CD4-positive, alpha-beta T cell treated with Interferon alpha-2 for 1 hour (primary cell): Measurements from ENCODE around the gene NTSR1.

Source experiments
- DNase-seq, 2 donors: peaks; one replicate each; pipeline ENCODE4 v3.0.0-alpha.2; 2020 to 2022

The NTSR1 gene

DNA sequence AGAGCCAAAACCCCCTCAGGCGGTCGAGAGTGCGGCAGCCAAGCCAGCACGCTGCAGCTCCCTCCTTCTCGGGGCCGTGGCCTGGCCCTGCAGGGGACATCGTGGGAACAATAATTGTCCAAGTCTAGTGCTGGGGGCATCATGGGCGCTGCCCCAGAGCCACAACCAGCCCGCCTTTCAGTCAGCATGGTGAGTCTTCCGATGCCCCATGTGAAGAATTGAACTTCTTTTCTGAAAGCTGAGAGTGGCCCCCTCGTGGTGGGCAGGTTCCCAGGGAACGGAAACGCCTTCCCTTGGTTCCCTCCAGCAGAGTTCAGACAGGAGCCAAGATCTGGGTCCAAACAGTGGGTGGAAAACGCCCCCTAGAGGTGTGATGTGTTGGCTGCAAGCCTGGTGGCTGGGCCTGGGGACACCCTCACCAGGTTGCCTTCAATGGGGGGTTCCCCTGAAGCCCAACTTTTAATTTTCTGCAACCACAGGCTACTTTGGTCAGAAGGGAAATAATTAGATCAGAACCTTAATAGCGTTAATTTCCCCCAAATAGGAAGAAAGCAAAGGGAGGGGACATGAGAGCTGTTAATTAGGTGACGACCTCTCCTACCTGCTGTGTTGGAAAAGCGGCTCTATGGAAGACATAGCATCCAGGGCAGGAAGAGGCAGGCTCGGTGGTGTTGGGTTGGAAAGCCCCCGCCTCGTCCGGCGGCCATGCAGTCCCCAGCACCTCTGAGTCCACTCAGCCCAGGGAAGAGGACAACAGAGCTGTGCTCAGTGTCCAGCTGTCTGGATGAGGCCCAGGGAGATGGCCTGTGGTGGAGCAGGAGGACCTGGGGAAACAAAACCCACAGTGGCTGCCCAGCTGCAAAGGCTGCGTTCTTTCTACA lies 82.9 kb downstream of the NTSR1 start:
- DNase-seq = peak; percentile 66 to 82

DNA sequence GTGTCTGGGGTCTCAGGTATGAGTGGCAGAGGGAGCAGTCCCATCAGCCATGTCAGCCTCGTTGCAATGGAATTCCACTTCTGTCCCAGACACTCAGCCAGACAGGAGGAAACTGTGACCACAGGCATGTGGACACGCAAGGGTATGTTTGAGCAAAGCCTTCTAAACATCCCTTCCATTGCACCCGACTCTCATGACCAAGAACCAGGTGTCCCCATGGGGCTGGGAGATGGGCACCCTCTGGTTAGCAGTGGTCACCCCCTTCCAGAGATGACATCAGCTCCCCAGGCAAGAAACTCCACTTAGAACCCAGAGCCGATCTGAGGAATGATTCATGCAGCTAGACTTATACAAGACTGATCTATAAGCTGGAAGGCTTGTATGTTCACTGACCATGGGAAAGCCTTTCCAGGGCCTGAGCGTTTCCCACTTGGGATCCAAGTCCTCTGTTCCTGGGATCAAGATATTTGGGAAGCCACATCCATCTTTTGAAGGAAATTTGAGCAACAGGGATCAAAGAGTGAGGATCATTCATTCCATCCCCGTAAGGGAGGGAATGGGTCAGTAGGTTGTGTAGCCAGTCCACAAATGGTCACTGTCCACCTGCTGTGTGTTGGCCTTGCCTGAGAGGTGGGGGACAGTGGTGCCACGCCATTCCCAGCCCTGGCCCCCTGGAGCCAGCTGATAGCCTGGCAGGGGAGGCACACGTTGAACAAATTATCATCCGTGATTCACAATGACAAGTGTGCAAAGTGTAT lies 83.7 kb downstream of the NTSR1 start:
- no peak for DNase-seq

DNA sequence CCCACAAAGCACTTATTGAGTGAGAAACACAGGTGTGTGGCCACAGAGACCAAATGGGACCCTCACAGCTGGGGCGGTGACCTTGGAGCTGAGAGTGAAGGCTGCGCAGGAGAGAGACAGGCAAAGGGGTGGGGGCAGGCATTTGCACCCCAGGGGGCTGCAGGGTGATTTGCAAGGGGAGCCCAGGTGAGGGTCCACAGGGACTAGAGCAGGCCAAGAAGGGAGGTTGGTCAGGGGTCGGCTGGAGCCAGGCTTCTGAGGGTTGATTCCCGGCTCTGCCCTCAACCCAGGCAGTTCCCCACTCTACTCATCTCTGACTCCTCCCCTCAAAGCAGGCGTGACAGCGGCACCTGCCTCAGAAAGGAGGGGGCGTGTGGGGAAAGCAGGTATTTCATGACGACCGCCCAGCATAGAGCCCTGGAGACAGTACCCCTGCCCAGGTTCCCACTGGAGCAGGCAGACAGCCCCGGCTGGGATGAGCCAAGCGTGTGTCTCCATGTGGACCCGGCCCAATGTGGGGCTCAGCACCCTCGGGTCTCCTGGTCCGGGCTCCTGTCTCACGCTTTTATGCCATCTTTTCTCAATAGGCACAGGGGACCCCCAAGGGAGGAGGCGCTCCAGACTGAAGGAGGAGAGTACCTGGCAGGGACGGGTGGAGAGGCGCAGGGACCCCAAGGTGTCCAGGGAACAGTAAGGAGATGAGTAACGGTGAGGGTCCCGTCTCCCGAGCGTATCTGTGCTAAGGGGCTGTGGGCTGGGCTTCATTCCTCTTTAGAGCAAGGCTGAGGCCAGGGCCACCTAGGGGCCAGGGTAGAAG lies 84.5 kb downstream of the NTSR1 start:
- DNase-seq = no peak

DNA sequence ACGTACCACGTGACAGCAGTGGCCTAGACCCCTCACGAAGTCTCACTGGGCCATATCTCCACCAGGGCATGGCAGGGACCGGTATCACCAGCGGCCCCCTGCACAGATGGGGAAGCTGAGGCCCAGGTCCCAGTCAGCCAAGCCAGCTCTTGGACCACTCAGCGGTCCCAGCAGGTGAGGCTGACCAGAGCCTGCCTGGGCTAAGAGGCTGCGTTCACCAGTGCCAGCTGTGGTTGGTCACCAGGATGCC lies 85.0 kb downstream of the NTSR1 start:
- DNase-seq = no peak

DNA sequence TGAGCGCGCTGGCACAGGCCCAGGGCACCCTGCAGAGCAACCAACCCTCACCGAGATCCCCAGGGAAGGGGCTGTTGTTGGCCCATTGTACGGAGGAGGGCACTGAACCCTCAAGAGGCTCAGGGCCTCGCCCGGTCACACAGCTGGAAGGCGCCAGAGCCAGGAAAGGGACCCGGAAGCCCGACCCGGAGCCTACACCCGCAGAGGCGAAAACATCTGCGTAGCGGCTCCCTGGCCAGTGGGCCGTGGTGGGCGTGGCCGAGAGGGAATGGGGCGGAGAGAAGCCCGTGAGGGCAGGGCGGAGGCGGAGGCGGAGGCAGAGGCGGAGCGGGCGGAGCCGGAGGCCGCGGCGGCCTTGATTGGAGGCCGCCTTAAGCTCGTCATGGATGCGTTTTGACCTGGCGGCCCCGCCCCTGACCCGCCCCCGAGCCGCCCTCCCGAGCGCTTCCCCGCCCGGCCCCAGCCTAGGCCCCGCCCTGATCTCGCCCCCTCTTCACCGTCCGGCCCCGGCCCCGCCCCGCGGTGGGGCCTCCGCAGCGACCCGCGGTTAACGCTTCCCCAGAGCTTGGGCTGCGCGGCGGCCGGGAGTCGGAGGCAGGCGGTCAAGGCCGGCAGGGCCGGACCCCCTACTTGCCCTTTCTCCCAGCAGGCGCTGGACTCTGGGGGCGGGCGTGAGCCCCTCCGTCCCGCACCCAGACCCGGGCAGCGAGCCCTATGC lies 85.5 kb downstream of the NTSR1 start:
- peak; percentile 93 to 96 for DNase-seq

DNA sequence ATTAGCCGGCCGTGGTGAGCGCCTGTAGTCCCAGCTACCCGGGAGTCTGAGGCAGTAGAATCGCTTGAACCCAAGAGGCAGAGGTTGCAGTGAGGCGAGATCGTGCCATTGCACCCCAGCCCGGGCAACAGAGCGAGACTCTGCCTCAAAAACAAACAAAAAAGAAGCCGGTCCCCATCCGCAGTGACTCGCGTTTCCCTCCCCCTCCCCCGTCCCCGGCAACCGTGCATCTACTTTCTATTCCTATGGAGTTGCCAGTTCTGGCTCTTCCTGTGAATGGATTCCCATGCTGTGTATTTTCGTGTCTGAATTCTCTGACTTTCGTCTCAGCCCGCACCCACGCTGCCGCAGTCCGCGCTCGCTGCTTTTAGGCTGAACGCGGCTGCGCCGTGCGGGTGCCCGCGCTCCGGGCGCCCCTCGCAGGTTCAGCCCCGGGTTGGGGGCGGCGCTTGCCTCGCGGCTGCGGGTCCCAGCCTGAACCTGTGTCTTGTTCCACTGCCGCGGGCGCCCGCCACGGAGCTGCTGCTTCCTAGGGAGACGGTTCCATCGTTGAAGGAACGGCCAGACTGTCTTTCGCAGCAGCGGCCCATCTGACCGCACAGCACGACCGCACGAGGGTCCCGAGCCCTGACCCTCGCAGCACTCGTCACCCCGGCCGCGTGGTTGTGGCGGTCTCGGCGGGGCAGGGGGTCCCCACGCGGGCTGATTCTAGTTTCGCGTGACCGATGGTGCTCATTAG lies 86.6 kb downstream of the NTSR1 start:
- peak; percentile 54 to 72 for DNase-seq

DNA sequence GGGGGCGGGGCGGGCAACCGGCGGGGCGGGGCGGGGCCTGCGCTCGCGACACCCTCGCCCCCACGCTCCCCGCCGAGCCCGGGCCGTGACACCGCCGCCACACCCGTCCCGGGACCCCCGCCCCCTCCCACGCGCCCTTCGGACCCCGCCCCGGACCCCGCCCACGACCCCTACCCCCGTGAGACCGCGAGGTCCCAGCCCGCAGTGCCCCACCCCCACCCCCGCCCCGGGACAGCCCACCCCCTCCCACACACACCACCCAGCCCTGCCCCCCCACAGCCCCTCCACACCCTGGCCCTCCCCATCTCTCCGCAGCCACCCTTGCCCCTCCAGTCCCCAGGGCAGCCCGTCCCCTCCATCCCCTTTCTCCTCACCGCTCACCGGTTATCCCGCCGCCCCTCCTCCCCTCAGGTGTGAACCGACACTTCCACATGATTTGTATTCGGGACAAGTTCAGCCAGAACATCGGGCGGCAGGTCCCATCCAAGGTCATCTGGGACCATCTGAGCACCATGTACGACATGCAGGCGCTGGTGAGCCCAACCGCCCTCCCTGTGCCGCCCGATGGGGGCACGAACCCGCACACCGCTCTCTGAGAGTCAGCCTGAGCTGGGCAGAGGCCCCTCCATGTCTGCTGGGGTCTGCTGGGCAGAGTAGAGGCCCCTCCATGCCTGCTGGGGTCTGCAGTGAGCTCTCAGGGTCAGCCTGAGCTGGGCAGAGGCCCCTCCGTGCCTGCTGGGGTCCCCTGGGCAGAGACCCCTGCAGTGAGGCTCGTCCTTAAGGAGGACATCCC lies 88.3 kb downstream of the NTSR1 start:
- DNase-seq = no peak

DNA sequence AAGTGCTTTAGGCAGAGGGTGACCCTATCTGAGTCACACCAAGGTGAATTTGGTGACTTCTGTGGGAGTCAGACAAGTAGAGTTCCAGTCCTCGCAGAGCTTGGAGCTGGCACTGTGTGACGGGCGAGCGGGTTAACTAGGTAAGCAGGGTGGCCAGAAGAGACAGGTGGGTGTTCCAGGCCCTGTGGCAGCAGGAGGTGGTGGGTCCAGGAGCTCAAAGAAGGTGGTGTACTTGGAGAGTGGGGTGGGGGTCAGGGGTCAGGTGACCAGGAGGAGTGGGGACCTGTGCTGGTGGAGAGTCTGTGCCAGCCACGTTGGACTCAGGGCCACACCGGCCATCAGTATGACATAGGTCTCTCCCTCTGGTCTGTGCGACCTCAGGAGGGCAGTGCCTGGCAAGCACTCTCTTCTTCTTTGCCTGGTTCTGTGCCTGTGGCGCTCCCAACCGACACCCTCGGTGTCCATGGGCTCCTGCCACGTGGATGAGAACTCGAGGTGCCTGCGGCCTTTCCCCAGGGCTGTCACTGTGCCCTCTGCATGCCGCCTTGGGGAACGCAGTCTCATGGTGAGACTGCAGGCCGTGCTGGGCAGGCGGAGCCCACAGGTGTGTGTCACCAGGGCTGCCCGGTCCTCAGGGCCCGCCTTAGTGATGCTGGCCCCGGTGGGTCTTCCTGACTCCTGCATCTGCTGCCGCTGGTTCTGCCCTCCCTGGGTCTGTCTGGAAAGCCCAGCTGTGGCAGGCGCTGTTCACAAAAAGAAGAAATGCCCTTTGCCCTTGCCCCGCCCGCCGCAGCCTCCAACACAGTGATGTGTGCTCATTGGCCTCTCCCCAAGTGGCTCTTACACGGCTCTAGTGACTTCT lies 89.3 kb downstream of the NTSR1 start:
- DNase-seq = no peak

DNA sequence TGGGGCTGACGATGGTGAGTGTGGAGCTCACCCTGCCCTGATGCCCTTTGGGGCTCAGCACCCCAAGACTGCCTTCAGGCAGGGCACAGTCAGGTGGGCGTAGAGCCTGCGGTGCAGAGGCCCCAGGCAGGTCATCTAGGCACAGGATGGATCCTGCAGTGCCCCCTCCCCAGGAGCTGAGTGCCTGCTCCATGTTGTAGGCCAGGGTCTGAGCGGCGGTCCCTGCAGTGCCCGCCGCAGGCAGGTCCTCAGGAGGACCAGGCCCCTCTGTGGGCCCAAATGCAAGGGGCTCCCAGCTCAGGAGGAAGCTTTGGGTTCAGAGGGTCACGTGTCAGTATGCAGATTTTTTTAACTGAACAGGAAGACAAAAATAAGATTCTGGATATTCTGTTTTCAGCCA lies 90.4 kb downstream of the NTSR1 start:
- no peak for DNase-seq

DNA sequence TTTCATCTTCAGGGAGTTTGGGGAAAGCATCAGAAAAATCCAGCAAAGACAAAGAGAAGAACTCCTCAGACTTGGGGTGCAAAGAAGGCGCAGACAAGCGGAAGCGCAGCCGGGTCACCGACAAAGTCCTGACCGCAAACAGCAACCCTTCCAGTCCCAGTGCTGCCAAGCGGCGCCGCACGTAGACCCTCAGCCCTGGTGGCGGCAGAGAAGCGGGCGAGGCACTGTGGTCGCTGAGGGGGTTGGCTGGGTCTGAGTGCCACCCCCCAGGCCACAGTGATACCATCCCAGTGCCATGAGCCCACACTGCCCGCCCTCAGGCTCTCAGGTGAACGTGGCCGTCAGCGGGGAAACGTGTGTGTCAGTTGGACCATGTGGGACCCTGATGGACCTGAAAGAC lies 90.8 kb downstream of the NTSR1 start:
- DNase-seq = no peak

DNA sequence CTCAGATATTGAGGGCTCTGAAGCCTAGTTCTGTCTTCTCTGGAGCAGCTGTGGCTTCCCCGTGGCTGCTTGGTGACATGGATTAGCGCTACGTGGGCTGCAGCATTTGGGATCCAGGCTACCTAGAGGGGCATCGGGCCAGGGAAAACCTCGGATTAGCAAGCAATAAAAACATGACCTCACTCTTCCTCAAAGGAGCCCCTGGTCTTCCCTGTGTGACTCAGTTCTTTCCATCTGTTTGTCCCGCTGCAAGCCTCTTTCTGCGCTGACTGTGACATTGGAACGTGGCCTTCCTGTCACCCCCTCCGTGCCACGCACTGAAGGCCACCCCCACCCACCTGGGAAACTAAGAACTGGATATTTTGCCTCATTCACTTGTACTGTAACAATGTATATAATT lies 91.2 kb downstream of the NTSR1 start:
- DNase-seq = no peak

DNA sequence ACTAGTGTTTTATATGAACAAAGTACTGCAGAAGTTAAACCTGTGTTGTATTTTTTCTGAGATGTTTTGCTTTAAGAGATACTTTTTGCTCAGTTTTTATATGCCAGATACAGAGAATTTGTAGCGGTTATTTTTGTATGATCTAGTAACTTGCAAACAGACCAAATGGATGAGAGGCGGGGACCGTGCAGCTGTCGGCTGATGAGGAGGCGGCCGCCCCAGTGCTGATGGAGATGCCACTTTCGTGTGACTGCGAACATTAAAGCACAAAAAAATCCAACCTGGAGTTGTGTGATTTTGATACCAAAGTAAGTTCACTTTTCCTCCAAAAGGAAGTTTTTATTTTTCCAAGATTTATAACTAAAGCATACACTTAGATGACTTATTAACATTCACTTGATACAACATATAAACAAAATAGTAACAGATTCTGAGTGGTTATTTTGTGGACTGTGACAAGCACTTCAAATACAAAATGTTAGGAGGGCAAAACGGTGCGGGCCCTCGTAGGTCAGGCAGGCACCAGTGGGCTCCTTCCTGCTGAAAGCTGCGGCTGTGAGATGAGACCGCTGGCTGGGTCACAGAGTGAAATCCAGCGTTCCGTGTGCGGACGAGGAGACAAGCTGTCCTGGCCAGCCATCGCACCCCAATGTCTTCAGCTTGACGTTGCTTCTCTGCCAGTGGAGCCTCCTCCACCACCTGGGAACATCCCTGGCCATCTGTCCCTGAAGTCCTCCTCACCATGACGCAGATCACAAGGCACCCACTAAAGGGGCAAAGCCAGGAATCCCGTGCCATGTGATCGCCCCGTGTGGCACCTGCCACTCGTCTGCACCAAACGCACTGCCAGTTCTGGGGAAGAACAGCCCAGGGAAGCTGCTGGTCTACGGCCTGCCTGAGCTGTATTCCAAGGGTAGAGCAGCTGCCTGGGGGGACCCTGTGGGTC lies 92.0 kb downstream of the NTSR1 start:
- no peak for DNase-seq

DNA sequence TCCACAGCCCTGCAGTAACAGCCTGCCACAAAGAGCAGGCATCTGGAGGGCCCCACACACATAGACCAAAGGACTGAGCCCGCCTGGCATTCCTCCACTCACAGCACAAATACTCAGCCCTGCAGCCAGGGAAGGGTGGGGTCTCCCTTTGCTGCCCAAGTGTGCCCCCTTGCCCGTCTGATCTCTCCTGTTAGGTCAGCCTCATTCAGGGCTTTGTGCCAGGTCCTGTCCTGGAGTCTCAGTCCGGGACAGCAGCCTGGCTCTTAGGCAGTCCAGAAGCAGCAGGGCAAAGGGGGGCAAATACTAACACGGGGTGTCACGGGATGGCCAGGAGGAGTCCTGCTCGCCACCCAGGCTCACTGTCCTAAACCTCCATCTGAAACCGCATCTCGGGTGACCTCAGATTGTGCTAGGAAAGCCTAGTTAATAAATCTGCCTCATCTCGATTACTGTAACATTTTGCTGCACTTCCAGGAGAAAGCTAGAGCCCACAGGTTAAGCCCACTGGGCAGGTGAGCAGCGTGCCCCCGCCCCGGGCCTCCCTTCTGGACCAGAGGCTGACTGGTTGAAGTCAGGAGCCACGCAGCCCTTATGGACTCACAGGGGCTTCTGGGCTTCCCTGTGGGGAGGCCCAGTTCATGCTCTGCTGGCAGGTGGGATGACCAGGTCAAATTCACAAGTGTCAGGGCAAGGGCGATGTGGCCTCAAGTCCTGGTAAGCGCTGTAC lies 92.8 kb downstream of the NTSR1 start:
- no peak for DNase-seq

DNA sequence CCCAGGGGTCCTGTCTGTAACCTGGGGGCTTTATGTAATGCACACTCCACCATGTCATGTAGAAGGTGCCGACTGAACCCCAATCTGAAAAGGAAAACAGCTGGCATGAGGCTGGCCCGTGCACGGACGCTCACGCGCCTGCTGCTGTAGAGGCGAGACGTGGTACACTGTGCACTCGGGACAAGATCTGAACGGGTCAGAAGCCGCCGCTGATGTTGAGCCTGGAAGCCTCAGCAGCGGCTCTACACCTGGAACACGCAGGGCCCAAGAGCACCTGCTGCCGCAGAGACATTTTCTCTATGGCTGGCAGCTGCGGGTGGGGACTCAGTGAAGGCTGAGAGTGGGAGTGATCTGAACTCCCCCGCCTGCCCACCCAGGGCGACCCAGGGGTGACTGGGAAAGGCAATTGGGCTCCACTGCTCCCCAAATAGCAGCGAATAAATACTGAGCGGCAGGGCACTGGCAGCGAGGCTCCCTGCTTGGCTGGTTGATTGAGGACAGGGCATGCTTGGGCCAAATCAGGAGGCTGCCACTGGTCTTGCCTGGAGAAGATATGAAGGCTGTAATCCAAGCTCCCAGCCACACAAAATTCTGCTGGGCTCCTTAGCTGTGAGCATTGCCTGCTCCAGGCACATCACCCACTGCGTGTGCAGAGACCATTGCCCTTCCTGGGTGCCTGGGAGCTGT lies 93.5 kb downstream of the NTSR1 start:
- no peak for DNase-seq

DNA sequence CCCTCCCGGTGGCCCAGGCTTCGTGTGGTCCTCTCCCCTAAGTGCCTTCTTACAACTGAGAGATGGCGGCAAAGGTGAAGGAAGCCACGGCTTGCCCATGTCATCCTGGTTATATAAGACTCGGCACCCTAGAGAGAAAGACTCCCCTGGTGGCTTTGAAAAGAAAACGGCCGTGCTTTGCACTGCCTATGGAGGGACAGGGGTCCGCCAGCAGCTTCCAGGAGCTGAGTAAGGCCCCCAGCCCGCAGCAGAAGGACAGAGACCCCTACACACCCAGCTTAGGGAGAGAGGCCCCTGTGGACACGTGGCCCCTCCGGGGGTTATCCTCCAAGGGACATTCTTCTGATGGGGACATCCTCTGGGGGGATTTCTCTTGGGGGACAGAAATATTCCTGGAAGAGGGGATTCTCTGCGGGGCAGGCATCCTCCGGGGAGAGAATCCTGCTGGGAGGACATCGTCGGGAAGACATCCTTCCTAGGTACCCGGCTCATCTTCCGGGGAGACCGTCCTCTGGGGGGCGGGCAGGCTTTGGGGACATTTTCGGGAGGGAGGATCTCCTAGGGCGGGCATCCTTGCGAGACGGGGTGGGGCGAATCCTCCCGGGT lies 95.5 kb downstream of the NTSR1 start:
- DNase-seq = peak; percentile 36 to 38

DNA sequence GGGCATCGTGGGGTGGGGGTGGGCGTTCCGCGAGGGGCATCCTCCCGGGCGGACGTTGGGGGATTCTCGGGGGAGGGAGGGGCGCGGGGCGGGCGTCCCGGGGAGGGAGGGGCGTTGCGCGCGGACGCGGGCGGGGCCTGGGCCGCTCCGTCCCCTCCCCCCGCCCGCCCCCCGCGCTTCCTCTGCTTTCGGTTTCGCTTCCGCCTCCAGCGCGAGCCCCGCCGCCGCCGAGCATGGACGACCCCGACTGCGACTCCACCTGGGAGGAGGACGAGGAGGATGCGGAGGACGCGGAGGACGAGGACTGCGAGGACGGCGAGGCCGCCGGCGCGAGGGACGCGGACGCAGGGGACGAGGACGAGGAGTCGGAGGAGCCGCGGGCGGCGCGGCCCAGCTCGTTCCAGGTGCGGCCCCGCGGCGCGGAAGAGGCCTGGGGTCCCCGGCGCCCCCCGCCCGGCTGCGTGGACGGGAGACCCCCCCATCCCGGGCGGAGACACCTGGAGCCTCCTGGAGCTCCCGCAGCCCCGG lies 96.1 kb downstream of the NTSR1 start, which contains the start of gene OGFR:
Gene OGFR, plus strand, starts transcription at position 209 of the 528 bp plus-strand sequence. Its CDS starts 25 bp downstream, at position 234.
- DNase-seq = peak; percentile 69 to 83

DNA sequence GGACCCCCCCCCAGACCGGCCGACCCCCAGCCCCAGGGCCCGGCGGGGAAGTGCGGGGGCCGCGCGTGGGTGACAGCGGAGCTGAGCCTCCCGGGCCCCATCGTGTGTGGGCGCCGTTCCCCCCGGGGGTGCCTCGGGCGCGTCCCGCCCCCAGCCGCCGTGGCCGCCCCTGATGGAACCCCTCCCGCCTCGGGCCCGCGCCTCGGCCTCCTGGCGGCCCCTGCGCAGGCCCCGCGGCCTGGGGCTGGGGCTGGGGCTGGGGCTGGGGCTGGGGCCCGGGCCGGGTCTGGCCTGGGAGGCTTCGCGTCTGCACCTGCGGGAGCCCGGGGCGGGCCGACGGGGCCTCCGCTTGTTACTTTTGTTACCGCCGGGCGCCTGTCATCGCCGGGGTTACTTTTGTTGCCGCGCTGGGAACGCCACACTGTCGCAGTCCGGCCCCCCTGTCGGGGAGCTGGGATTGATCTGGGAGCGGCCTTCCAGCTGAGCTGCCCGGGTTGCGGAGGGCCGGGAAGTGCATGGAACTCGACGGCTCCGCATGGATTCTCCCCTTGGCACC lies 96.6 kb downstream of the NTSR1 start:
- DNase-seq = peak in 1 of 2 donors; percentile 34
